ENCODE results near the gene MAPRE2. TPM values are rescaled to one million over a fixed set of nuclear protein-coding genes. Genes with fewer than 3 reads are reported as not detected.

Gene MAPRE2
- polyA plus RNA-seq, 1 donor from 2014 or later = 58.9 TPM

GRCh38 chr18:35189510-35189909 is 148.3 kb downstream of the MAPRE2 start:
- no peaks in the 10 kb centered on the region for H4K20me1 ChIP-seq (ENCODE audit: insufficient read depth)
- no peaks in the 10 kb centered on the region for H3F3A ChIP-seq (ENCODE audit: insufficient read depth, low read length, poor library complexity, severe bottlenecking)
- no peaks in the 10 kb centered on the region for H3K27me3 ChIP-seq (ENCODE audit: insufficient read depth, low read depth, low read length)
- H3K79me2 ChIP-seq (replicated peaks; ENCODE audit: insufficient read depth, low read length) = no peaks in the 10 kb centered on the region
- H3K9me3 ChIP-seq (ENCODE audit: low read length) = no peaks in the 10 kb centered on the region
- no peak overlapping the region for H3K27ac ChIP-seq (ENCODE audit: low read length)
- H3K9ac ChIP-seq (ENCODE audit: low read length) = no peak overlapping the region
- H3K36me3 ChIP-seq (ENCODE audit: insufficient read depth, low read length) = no peaks in the 10 kb centered on the region
- H2AFZ ChIP-seq (ENCODE audit: low read depth, low read length) = no peak overlapping the region
- H3K4me3 ChIP-seq (ENCODE audit: low read length) = no peak overlapping the region
- H3K4me2 ChIP-seq (ENCODE audit: low read length) = no peak overlapping the region
- no peak for TF ChIP-seq TAF1 (IDR thresholded peaks at IDR 0.05; ENCODE audit: low read depth)
- TF ChIP-seq MXI1 (conservative IDR thresholded peaks at IDR 0.05; ENCODE audit: poor library complexity, severe bottlenecking) = no peak
- TF ChIP-seq EP300 (conservative IDR thresholded peaks at IDR 0.05; ENCODE audit: poor library complexity, severe bottlenecking) = no peak
- TF ChIP-seq RAD21 (conservative IDR thresholded peaks at IDR 0.05) = no peak
- TF ChIP-seq CTCF (IDR thresholded peaks at IDR 0.05; ENCODE audit: poor library complexity, severe bottlenecking) = no peak
- TF ChIP-seq REST (IDR thresholded peaks at IDR 0.05; ENCODE audit: borderline replicate concordance) = no peak
- no peak for TF ChIP-seq EZH2 (IDR thresholded peaks at IDR 0.05; ENCODE audit: borderline replicate concordance, insufficient read depth, low read length, poor library complexity, severe bottlenecking)
- no peak for TF ChIP-seq POLR2AphosphoS5 (IDR thresholded peaks at IDR 0.05)
- TF ChIP-seq SMC3 (conservative IDR thresholded peaks at IDR 0.05; ENCODE audit: poor library complexity) = no peak
- H3K9me2 ChIP-seq (ENCODE audit: insufficient read depth, low read length) = no peaks in the 10 kb centered on the region

DNA sequence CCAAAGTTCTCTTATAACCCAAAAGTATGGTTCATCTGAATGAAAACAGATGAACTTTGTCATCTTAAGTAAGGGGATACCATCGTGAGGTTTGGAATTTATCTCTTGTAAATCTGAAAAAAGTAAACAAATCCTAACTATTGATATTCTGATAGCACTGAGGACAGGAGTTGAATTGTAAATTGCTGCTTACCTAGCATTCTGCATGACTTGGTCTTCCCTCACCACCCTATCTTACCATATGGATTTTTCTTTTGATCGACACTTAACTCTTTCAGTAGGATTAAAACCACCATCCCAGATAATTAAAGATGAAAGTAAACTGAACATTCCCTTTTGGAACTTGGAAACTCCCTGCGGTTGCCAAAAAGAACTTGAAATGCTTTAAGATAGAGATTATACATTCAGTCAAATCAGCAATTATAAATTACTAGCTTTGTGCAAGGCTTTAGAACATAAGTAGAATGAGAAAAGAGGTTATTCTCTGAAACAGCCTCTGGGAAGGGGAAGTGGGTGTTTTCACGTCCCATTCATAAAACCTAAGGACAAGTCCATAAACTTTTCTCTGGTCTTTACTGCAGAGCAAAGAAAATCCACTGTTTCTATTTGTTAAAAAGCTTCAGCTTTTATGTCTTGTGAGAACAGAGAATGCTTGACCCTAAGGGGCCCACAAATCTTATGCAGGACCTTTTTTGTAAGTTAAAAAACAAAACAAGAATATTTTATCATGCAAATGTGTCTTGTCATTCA is 149.9 kb downstream of the MAPRE2 start:
- Histone ChIP-seq H4K20me1 (ENCODE audit: insufficient read depth) (no peaks in the 10 kb centered on the region), H3K79me2 (replicated peaks; ENCODE audit: insufficient read depth, low read length) (no peaks in the 10 kb centered on the region), H3K27ac (ENCODE audit: low read length) (no peak overlapping the region), H3K4me2 (ENCODE audit: low read length) (no peak overlapping the region), H3K36me3 (ENCODE audit: insufficient read depth, low read length) (no peaks in the 10 kb centered on the region), H2AFZ (ENCODE audit: low read depth, low read length) (no peak overlapping the region), H3K4me3 (ENCODE audit: low read length) (no peak overlapping the region), H3K9me2 (ENCODE audit: insufficient read depth, low read length) (no peaks in the 10 kb centered on the region), H3K9ac (ENCODE audit: low read length) (no peak overlapping the region), H3K9me3 (ENCODE audit: low read length) (no peaks in the 10 kb centered on the region), H3K27me3 (ENCODE audit: insufficient read depth, low read depth, low read length) (no peaks in the 10 kb centered on the region), H3F3A (ENCODE audit: insufficient read depth, low read length, poor library complexity, severe bottlenecking) (no peaks in the 10 kb centered on the region)
- no peak for TF ChIP-seq EZH2 (IDR thresholded peaks at IDR 0.05; ENCODE audit: borderline replicate concordance, insufficient read depth, low read length, poor library complexity, severe bottlenecking)
- TF ChIP-seq RAD21 (conservative IDR thresholded peaks at IDR 0.05) = no peak
